ENCODE results near the gene BACE2.
"Not testable (repeated sequence)": the region's sequence is repeated elsewhere in the genome, so short reads cannot be mapped to it uniquely, and the experiment has no call there.

DNA sequence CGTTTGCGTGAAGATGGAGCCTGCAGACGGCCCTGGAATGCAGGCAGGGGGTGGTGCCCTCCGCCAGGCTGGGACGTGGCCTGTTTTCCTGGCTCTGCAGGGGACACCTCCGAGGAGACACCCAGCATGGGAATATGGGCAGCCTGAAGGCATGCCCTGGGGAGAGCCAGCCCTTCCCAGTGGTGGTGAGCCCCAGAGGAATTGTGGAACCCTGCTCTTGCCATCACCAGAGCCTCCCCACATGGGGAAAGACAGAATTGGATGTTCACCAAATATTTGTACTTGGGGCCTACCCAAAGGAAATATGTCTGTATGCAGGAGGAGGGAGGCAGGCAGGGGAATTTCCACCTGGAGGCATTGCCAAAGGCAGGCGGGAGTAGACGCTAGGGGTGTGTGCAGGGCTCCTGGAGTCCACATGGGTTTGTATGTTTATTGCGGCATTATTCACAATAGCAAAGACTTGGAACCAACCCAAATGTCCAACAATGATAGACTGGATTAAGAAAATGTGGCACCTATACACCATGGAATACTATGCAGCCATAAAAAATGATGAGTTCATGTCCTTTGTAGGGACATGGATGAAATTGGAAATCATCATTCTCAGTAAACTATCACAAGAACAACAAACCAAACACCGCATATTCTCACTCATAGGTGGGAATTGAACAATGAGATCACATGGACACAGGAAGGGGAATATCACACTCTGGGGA is 70.3 kb downstream of the BACE2 start:
- not testable (repeated sequence) for TF ChIP-seq CTCF, POLR2A, POLR2AphosphoS5 (IDR thresholded peaks at IDR 0.05)

Measured in suprapubic skin (tissue), 4 donors.